ENCODE data around the gene MT1H. TPM values are rescaled to one million over a fixed set of nuclear protein-coding genes. Genes with fewer than 3 reads are reported as not detected.
A peak's percentile ranks its signal among the peaks of the same experiment; 100 is the strongest.

Gene MT1H
- total RNA-seq, 1 donor, result not detected

DNA sequence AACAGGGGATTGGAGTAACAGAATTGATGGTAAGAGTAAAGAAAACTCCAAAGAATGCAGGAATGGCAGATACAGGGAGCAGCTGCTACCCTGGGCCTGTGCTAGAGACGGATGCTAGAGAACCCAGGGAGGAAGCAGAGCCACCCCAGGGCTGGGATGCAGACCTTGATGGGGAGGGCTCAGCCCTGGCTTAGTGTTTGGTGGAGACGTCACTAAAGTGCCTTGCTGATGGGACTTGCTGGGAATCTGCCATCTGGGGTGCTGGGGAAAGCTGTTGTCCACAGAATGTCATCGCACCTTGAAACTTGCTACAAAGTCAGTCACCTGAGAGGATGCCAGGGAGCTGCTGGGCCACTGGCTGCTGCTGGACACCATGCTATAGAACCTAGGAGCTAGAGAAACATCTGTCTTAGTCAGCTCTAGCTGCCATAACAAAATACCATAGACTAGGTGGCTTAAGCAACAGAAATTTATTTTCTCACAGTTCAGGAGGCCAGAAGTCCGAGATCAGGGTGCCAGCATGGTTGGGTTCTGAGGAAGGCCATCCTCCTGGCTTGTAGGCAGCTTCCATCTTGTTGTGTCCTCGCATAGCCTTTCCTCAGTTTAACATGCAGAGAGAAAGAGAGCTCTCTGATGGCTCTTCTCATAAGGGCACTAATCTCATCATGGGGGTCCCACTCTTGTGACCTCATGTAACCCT, 28.0 kb downstream of the MT1H start:
- no peaks in the 10 kb centered on the region for H3K4me1 ChIP-seq (ENCODE audit: insufficient read depth, low read length)
- TF ChIP-seq, protein P1, sequence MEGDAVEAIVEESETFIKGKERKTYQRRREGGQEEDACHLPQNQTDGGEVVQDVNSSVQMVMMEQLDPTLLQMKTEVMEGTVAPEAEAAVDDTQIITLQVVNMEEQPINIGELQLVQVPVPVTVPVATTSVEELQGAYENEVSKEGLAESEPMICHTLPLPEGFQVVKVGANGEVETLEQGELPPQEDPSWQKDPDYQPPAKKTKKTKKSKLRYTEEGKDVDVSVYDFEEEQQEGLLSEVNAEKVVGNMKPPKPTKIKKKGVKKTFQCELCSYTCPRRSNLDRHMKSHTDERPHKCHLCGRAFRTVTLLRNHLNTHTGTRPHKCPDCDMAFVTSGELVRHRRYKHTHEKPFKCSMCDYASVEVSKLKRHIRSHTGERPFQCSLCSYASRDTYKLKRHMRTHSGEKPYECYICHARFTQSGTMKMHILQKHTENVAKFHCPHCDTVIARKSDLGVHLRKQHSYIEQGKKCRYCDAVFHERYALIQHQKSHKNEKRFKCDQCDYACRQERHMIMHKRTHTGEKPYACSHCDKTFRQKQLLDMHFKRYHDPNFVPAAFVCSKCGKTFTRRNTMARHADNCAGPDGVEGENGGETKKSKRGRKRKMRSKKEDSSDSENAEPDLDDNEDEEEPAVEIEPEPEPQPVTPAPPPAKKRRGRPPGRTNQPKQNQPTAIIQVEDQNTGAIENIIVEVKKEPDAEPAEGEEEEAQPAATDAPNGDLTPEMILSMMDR (IDR thresholded peaks at IDR 0.05; ENCODE audit: extremely low read depth, low read depth, low read length), result no peak
- no peaks in the 10 kb centered on the region for H3K79me2 ChIP-seq (ENCODE audit: insufficient read depth, low read length)
- no peaks in the 10 kb centered on the region for H3K36me3 ChIP-seq (ENCODE audit: insufficient read depth, low read length)
- no peak overlapping the region for H3K4me2 ChIP-seq (ENCODE audit: insufficient read depth, low read length)
- H4K20me1 ChIP-seq (ENCODE audit: insufficient read depth, low read length), result no peaks in the 10 kb centered on the region
- H3K9me3 ChIP-seq (ENCODE audit: low read depth, low read length), result no peaks in the 10 kb centered on the region
- no peak for DNase-seq (ENCODE audit: insufficient read length, low spot score, missing footprints)
- H2AFZ ChIP-seq (ENCODE audit: low read length), result no peak overlapping the region
- H3K27ac ChIP-seq (ENCODE audit: low read depth, low read length), result no peak overlapping the region
- no peak overlapping the region for H3K4me3 ChIP-seq (ENCODE audit: insufficient read depth, low read length)
- no peaks in the 10 kb centered on the region for H3K27me3 ChIP-seq (ENCODE audit: insufficient read depth, low read length)

DNA sequence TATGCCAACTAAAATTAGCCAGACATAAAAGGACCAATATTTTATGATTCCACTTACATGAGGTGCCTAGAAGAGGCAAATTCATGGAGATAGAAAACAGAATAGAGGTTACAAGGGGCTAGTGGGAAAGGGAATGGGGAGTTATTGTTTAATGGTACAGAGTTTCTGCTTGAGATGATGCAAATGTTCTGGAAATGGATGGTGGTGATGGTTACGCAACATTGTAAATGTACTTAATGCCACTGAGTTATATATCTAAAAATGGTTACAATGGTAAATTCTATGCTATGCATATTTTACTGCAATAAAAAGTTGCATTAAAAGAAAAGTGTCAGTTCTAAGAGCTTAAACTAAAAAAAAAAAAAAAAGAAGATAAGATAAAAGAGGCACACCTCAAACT, 30.6 kb downstream of the MT1H start:
- Histone ChIP-seq H3K79me2 (ENCODE audit: insufficient read depth, low read length) (no peaks in the 10 kb centered on the region), H2AFZ (ENCODE audit: low read length) (no peak overlapping the region), H3K27ac (ENCODE audit: low read depth, low read length) (no peak overlapping the region), H3K27me3 (ENCODE audit: insufficient read depth, low read length) (no peaks in the 10 kb centered on the region), H3K4me2 (ENCODE audit: insufficient read depth, low read length) (no peak overlapping the region), H3K9me3 (ENCODE audit: low read depth, low read length) (no peaks in the 10 kb centered on the region), H4K20me1 (ENCODE audit: insufficient read depth, low read length) (no peaks in the 10 kb centered on the region), H3K36me3 (ENCODE audit: insufficient read depth, low read length) (no peaks in the 10 kb centered on the region), H3K4me3 (ENCODE audit: insufficient read depth, low read length) (no peak overlapping the region), H3K4me1 (ENCODE audit: insufficient read depth, low read length) (no peaks in the 10 kb centered on the region)
- DNase-seq (ENCODE audit: insufficient read length, low spot score, missing footprints), result no peak
- TF ChIP-seq, protein P1 (IDR thresholded peaks at IDR 0.05; ENCODE audit: extremely low read depth, low read depth, low read length), result no peak

DNA sequence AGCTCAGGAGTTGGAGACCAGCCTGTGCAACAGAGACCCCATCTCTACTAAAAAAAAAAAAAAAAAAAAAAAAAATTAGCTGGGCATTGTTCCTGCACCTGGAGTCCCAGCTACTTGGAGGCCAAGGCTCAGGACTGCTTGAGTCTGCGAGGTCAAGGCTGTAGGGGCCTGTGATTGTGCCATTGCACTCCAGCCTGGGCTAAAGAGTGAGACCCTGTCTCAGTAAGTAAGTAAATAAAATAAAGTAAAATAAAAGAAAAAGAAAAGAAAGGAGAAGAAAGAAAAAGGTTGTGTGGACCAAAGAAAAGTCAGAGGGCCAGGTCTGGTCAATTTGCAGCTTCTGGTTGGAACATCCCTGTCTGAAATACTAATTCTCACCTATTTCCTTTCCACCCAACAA, 31.0 kb downstream of the MT1H start:
- no peaks in the 10 kb centered on the region for H4K20me1 ChIP-seq (ENCODE audit: insufficient read depth, low read length)
- H3K4me2 ChIP-seq (ENCODE audit: insufficient read depth, low read length), result no peak overlapping the region
- H3K27ac ChIP-seq (ENCODE audit: low read depth, low read length), result no peak overlapping the region
- no peak overlapping the region for H3K4me3 ChIP-seq (ENCODE audit: insufficient read depth, low read length)
- TF ChIP-seq, protein P1 (IDR thresholded peaks at IDR 0.05; ENCODE audit: extremely low read depth, low read depth, low read length), result no peak
- H3K27me3 ChIP-seq (ENCODE audit: insufficient read depth, low read length), result no peaks in the 10 kb centered on the region
- no peak for DNase-seq (ENCODE audit: insufficient read length, low spot score, missing footprints)
- H3K79me2 ChIP-seq (ENCODE audit: insufficient read depth, low read length), result no peaks in the 10 kb centered on the region
- H3K9me3 ChIP-seq (ENCODE audit: low read depth, low read length), result no peaks in the 10 kb centered on the region
- H3K36me3 ChIP-seq (ENCODE audit: insufficient read depth, low read length), result no peaks in the 10 kb centered on the region
- no peaks in the 10 kb centered on the region for H3K4me1 ChIP-seq (ENCODE audit: insufficient read depth, low read length)
- no peak overlapping the region for H2AFZ ChIP-seq (ENCODE audit: low read length)

DNA sequence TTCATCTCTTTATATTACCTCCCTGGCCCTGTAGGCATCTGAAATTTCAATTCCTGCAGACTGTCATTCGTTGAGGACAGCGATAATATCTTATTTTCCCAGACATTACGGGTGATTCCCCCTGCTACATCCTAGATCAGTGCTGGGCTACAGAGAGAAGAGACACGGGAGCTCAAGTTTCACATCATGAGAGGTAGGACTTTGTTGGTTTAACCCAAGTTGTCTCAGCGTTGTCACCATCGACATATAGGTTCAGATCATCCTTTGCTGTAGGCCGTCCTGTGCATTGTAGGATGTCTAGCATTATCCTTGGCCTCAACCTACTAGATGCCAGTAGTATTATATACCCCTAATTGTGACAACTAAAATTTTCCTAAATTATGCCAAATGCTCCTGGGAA, 31.9 kb downstream of the MT1H start:
- H4K20me1 ChIP-seq (ENCODE audit: insufficient read depth, low read length), result no peaks in the 10 kb centered on the region

More for the DNA sequence above, 31.9 kb downstream of the MT1H start:
- no peaks in the 10 kb centered on the region for H3K79me2 ChIP-seq (ENCODE audit: insufficient read depth, low read length)
- no peak overlapping the region for H3K4me2 ChIP-seq (ENCODE audit: insufficient read depth, low read length)
- no peak overlapping the region for H3K27ac ChIP-seq (ENCODE audit: low read depth, low read length)
- H3K9me3 ChIP-seq (ENCODE audit: low read depth, low read length), result no peaks in the 10 kb centered on the region
- TF ChIP-seq, protein P1 (IDR thresholded peaks at IDR 0.05; ENCODE audit: extremely low read depth, low read depth, low read length), result no peak
- no peak for DNase-seq (ENCODE audit: insufficient read length, low spot score, missing footprints)
- H3K27me3 ChIP-seq (ENCODE audit: insufficient read depth, low read length), result no peaks in the 10 kb centered on the region
- peak overlapping the region; percentile 70 for H2AFZ ChIP-seq (ENCODE audit: low read length)
- no peaks in the 10 kb centered on the region for H3K4me1 ChIP-seq (ENCODE audit: insufficient read depth, low read length)
- H3K36me3 ChIP-seq (ENCODE audit: insufficient read depth, low read length), result no peaks in the 10 kb centered on the region
- no peak overlapping the region for H3K4me3 ChIP-seq (ENCODE audit: insufficient read depth, low read length)

All from osteoblast (primary cell).